CD4-positive, alpha-beta T cell treated with Interleukin-4 for 4 hours (primary cell): Measurements from ENCODE around the gene DUOXA1.
"Not testable (repeated sequence)": the region's sequence is repeated elsewhere in the genome, so short reads cannot be mapped to it uniquely, and the experiment has no call there.

Experiments
- DNase-seq: peaks from one replicate; pipeline ENCODE4 v3.0.0-alpha.2; 2020

Gene DUOXA1

GRCh38 chr15:45112143-45112590 is 17.5 kb downstream of the DUOXA1 start:
- DNase-seq, result no peak

GRCh38 chr15:45111390-45112142 is 18.1 kb downstream of the DUOXA1 start:
- DNase-seq, result no peak

GRCh38 chr15:45110256-45110820 is 19.3 kb downstream of the DUOXA1 start:
- DNase-seq, result no peak

GRCh38 chr15:45107941-45108630 is 21.6 kb downstream of the DUOXA1 start:
- no peak for DNase-seq

GRCh38 chr15:45106002-45106790 is 23.5 kb downstream of the DUOXA1 start:
- DNase-seq, result no peak

GRCh38 chr15:45105586-45105985 is 24.1 kb downstream of the DUOXA1 start:
- DNase-seq, result no peak

GRCh38 chr15:45104170-45104569 is 25.5 kb downstream of the DUOXA1 start:
- DNase-seq, result not testable (repeated sequence)

GRCh38 chr15:45102226-45102625 is 27.5 kb downstream of the DUOXA1 start:
- no peak for DNase-seq

GRCh38 chr15:45101749-45102148 is 27.9 kb downstream of the DUOXA1 start:
- DNase-seq, result no peak

GRCh38 chr15:45100884-45101625 is 28.6 kb downstream of the DUOXA1 start:
- DNase-seq, result no peak

- no peak for DNase-seq
Observed at GRCh38 chr15:45099549-45100165, 30.0 kb downstream of the DUOXA1 start.

- no peak for DNase-seq
Observed at GRCh38 chr15:45097466-45097865, 32.2 kb downstream of the DUOXA1 start.

GRCh38 chr15:45095661-45096060 is 34.0 kb downstream of the DUOXA1 start:
- no peak for DNase-seq

- no peak for DNase-seq
Observed at GRCh38 chr15:45094358-45094730, 35.3 kb downstream of the DUOXA1 start.

- no peak for DNase-seq
Observed at GRCh38 chr15:45093622-45094357, 35.9 kb downstream of the DUOXA1 start.

- no peak for DNase-seq
Observed at GRCh38 chr15:45093013-45093412, 36.7 kb downstream of the DUOXA1 start.

GRCh38 chr15:45091576-45091975 is 38.1 kb downstream of the DUOXA1 start:
- no peak for DNase-seq

GRCh38 chr15:45091161-45091560 is 38.5 kb downstream of the DUOXA1 start:
- no peak for DNase-seq

- no peak for DNase-seq
Observed at GRCh38 chr15:45089712-45090373, 39.8 kb downstream of the DUOXA1 start.

GRCh38 chr15:45088801-45089711 is 40.6 kb downstream of the DUOXA1 start:
- DNase-seq, result no peak
